ENCODE results near the gene PCDH9. TPM values are rescaled to one million over a fixed set of nuclear protein-coding genes. Genes with fewer than 3 reads are reported as not detected.

PCDH9 gene
- total RNA-seq, 1 donor from 2014 or later: 14.7 TPM

DNA sequence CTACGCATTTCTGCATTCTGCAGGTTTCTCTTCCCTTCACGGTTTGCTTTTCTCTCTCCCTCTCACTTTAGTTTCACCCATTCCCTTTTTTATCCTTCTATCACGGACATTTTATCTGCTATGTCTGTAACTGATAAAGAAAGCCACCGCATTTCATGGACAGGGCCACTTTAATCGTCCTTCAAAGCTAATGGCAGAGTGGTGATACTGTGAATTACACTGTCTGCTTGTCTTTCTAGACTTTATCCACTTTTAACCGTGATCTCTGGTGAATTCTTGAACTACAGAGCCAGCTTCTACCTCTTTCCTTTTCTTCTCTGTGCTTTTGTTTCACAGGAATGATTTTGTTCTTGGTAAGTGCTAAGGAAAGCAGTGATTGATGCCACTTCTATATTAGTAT lies 760.4 kb downstream of the PCDH9 start:
- Histone ChIP-seq H3K27ac (replicated peaks) (no peak overlapping the region), H3K9me3 (replicated peaks) (no peaks in the 10 kb centered on the region), H3K4me1 (no peaks in the 10 kb centered on the region), H3K4me3 (no peak overlapping the region), H3K36me3 (no peaks in the 10 kb centered on the region), H3K27me3 (ENCODE audit: low read depth) (no peaks in the 10 kb centered on the region)
- intact Hi-C loops (cut with micrococcal nuclease): no loop called here
- TF ChIP-seq, protein P1, sequence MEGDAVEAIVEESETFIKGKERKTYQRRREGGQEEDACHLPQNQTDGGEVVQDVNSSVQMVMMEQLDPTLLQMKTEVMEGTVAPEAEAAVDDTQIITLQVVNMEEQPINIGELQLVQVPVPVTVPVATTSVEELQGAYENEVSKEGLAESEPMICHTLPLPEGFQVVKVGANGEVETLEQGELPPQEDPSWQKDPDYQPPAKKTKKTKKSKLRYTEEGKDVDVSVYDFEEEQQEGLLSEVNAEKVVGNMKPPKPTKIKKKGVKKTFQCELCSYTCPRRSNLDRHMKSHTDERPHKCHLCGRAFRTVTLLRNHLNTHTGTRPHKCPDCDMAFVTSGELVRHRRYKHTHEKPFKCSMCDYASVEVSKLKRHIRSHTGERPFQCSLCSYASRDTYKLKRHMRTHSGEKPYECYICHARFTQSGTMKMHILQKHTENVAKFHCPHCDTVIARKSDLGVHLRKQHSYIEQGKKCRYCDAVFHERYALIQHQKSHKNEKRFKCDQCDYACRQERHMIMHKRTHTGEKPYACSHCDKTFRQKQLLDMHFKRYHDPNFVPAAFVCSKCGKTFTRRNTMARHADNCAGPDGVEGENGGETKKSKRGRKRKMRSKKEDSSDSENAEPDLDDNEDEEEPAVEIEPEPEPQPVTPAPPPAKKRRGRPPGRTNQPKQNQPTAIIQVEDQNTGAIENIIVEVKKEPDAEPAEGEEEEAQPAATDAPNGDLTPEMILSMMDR (IDR thresholded peaks at IDR 0.05; ENCODE audit: borderline replicate concordance): no peak
- no peak for DNase-seq

- Histone ChIP-seq H3K4me3 (no peak overlapping the region), H3K4me1 (no peaks in the 10 kb centered on the region), H3K36me3 (no peaks in the 10 kb centered on the region), H3K9me3 (replicated peaks) (no peaks in the 10 kb centered on the region), H3K27me3 (ENCODE audit: low read depth) (no peaks in the 10 kb centered on the region), H3K27ac (replicated peaks) (no peak overlapping the region)
- TF ChIP-seq, protein P1 (IDR thresholded peaks at IDR 0.05; ENCODE audit: borderline replicate concordance): no peak
- no peak for DNase-seq
- intact Hi-C loops (cut with micrococcal nuclease): no loop called here
Observed at GRCh38 chr13:66468656-66469055, 761.5 kb downstream of the PCDH9 start.

- TF ChIP-seq, protein P1 (IDR thresholded peaks at IDR 0.05; ENCODE audit: borderline replicate concordance): no peak
- DNase-seq: no peak
- peaks cover 9% of the 10 kb centered on the region for H3K4me1 ChIP-seq
- H3K9me3 ChIP-seq (replicated peaks): no peaks in the 10 kb centered on the region
- H3K27me3 ChIP-seq (ENCODE audit: low read depth): no peaks in the 10 kb centered on the region
- no peaks in the 10 kb centered on the region for H3K36me3 ChIP-seq
- no peak overlapping the region for H3K4me3 ChIP-seq
- intact Hi-C loops (cut with micrococcal nuclease): no loop called here
- no peak overlapping the region for H3K27ac ChIP-seq (replicated peaks)
Observed at GRCh38 chr13:66462187-66462586, 767.9 kb downstream of the PCDH9 start.

- H3K27ac ChIP-seq (replicated peaks): no peak overlapping the region
- TF ChIP-seq, protein P1 (IDR thresholded peaks at IDR 0.05; ENCODE audit: borderline replicate concordance): no peak
Observed at GRCh38 chr13:66461021-66461420, 769.1 kb downstream of the PCDH9 start.

GRCh38 chr13:66459634-66460033 lies 770.5 kb downstream of the PCDH9 start:
- peaks cover 9% of the 10 kb centered on the region for H3K4me1 ChIP-seq
- no peaks in the 10 kb centered on the region for H3K9me3 ChIP-seq (replicated peaks)
- TF ChIP-seq, protein P1 (IDR thresholded peaks at IDR 0.05; ENCODE audit: borderline replicate concordance): no peak
- no peak overlapping the region for H3K4me3 ChIP-seq
- DNase-seq: no peak
- H3K27ac ChIP-seq (replicated peaks): no peak overlapping the region
- intact Hi-C loops (cut with micrococcal nuclease): no loop called here
- no peaks in the 10 kb centered on the region for H3K36me3 ChIP-seq
- H3K27me3 ChIP-seq (ENCODE audit: low read depth): no peaks in the 10 kb centered on the region

More at GRCh38 chr13:66461021-66461420, 769.1 kb downstream of the PCDH9 start:
- no peak for DNase-seq
- no peaks in the 10 kb centered on the region for H3K27me3 ChIP-seq (ENCODE audit: low read depth)
- intact Hi-C loops (cut with micrococcal nuclease): no loop called here
- no peak overlapping the region for H3K4me3 ChIP-seq
- no peaks in the 10 kb centered on the region for H3K36me3 ChIP-seq
- no peaks in the 10 kb centered on the region for H3K9me3 ChIP-seq (replicated peaks)
- peaks cover 9% of the 10 kb centered on the region for H3K4me1 ChIP-seq

DNA sequence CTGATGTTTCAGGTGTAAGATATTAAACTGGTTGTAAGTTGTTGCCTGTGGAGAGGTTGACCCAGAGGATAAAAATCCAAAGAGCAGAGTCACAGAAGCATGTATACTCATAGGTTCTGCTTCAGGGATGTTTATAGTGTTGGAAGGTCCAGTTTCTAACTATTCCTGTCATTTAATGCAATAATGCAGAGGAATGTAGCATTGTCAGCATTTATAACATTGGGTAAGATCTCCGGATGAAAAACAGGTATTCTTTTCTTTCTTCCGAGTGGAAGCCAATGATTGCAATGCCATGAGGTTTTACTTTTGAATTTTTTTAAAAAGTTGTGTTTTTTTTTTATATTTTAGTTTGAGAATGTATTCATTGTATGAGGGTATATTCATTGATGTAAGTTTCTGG lies 771.0 kb downstream of the PCDH9 start:
- no peaks in the 10 kb centered on the region for H3K27me3 ChIP-seq (ENCODE audit: low read depth)
- H3K9me3 ChIP-seq (replicated peaks): no peaks in the 10 kb centered on the region
- TF ChIP-seq, protein P1 (IDR thresholded peaks at IDR 0.05; ENCODE audit: borderline replicate concordance): no peak
- H3K36me3 ChIP-seq: no peaks in the 10 kb centered on the region
- DNase-seq: no peak
- intact Hi-C loops (cut with micrococcal nuclease): no loop called here
- no peak overlapping the region for H3K4me3 ChIP-seq
- no peak overlapping the region for H3K27ac ChIP-seq (replicated peaks)
- H3K4me1 ChIP-seq: peaks cover 9% of the 10 kb centered on the region
